ENCODE results near the gene MORC2. TPM values are rescaled to one million over a fixed set of nuclear protein-coding genes. Genes with fewer than 3 reads are reported as not detected.

The MORC2 gene
- polyA plus RNA-seq, 6 donors from 2014 or later = 0.76 to 4.5 (median 1.9) TPM; not detected in 1

DNA sequence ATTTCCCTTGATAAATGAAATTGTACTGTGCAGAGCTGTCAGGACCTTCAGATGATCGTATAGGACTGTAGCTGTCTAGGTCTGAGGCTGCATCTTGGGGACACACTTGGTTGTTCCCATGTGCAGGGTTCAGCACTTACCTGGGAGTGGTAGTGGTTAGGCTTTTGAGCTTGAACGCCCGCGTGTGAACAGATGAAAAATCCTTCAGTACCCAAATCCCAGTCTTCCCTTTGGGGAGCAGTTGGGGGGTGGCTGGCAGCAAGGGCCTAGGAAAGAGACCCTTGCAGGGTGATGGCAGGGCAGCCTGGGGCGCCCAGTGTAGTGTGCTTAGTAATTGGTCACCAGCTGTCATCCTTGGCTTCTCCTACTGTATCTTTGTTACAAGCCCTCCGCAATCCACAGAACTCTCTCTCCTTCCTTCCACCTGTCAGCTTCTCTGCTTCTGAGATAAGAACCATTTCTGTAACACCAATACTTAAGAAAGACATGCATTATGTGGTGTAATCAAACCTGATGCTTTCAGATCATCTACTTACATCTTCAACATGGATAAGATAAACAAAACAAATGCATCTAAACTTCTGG lies 64.6 kb downstream of the MORC2 start:
- ATAC-seq (ENCODE audit: low read depth in 2 of 2) (no peak), DNase-seq (no peak)
- peaks cover 6 to 17% (median 13%) of the 10 kb centered on the region in 3 donors for H3K4me1 Mint-ChIP-seq
- H3K27me3 Mint-ChIP-seq = no peaks in the 10 kb centered on the region
- H3K27ac Mint-ChIP-seq = peak overlapping the region in 4 of 6 donors; percentile 1 to 95 (median 40)
- peaks cover 0 to under 1% of the 10 kb centered on the region in 2 donors for H3K36me3 Mint-ChIP-seq
- H3K9me3 Mint-ChIP-seq = peaks cover 0 to 19% (median 6%) of the 10 kb centered on the region in 7 donors
- no peak overlapping the region for H3K4me3 Mint-ChIP-seq

DNA sequence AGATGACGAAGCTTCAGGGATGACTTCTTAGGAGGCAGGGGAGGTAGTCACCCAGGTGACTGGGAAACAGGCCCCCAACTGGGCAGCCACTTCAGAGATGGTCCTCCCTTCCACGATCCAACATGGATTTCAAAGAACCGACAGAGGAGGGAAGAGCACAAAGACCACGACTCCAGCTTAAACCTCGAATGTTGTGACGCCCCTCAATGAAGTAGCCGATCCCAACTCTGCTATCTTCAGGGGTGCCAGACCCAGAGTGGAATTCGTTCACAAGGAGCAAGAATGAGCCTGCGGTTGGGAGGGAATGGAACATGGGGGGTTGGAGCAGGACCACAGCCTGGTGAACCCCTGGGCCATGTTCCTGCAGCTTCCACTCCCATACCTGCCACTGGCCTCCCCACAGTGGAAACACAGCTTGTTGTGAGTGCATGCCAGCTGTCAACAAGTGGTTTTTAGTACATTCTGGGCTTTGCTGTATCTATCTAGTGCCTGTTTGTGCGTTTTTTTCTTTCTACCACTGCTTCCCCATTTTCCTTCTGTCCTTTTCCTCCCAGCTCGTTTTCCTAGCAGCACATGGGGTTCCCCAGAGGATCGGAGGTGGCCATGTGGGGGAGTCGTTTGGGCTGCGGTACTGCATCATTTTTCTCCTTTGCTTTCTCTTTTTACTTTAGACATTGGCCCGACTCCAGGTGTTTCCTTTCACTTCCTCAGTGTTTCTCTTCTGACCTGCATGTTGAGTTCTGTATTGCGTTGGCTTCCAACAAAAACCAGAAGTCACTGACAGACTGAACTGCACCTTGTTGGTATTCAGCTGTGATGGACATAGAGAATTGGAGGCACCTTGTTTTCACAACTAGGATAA lies 65.8 kb downstream of the MORC2 start:
- Mint-ChIP-seq H3K27me3 (no peaks in the 10 kb centered on the region), H3K27ac (peak overlapping the region; percentile 41 to 96 (median 80)), H3K9me3 (peaks cover 0 to 28% (median 6%) of the 10 kb centered on the region in 7 donors), H3K36me3 (peaks cover 0 to 7% of the 10 kb centered on the region in 2 donors), H3K4me3 (peak overlapping the region in 7 of 8 donors; percentile 34 to 93 (median 74)), H3K4me1 (peaks cover 6 to 17% (median 13%) of the 10 kb centered on the region in 3 donors)
- DNase-seq = peak; percentile 33
- peak; percentile 86 to 96 for ATAC-seq (ENCODE audit: low read depth in 2 of 2)

DNA sequence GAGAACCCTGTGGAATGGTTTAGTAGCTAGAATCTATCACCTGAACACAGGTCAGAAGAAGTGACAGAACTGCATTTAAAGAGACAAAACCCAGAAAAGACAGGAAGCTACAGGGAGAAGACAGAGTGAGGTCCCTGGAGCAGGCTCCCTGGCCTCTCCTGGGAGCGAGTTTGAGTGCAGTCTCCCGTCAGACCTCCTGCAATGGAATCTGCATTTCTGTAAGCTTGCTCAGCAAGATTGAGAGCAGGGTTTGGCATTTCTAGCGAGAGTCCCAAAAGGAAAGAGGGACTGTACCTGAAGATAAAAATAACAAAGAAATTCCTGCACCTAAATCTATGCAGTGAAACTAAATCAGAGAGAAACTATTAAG lies 74.2 kb downstream of the MORC2 start:
- no peaks in the 10 kb centered on the region for H3K27me3 Mint-ChIP-seq
- ATAC-seq (ENCODE audit: low read depth in 2 of 2) (no peak), DNase-seq (no peak)
- no peak overlapping the region for H3K27ac Mint-ChIP-seq
- no peak overlapping the region for H3K4me3 Mint-ChIP-seq
- peaks cover 0 to 13% (median 6%) of the 10 kb centered on the region in 7 donors for H3K9me3 Mint-ChIP-seq
- peaks cover 3 to 10% (median 9%) of the 10 kb centered on the region in 3 donors for H3K4me1 Mint-ChIP-seq
- peaks cover 4 to 7% of the 10 kb centered on the region in 2 donors for H3K36me3 Mint-ChIP-seq

DNA sequence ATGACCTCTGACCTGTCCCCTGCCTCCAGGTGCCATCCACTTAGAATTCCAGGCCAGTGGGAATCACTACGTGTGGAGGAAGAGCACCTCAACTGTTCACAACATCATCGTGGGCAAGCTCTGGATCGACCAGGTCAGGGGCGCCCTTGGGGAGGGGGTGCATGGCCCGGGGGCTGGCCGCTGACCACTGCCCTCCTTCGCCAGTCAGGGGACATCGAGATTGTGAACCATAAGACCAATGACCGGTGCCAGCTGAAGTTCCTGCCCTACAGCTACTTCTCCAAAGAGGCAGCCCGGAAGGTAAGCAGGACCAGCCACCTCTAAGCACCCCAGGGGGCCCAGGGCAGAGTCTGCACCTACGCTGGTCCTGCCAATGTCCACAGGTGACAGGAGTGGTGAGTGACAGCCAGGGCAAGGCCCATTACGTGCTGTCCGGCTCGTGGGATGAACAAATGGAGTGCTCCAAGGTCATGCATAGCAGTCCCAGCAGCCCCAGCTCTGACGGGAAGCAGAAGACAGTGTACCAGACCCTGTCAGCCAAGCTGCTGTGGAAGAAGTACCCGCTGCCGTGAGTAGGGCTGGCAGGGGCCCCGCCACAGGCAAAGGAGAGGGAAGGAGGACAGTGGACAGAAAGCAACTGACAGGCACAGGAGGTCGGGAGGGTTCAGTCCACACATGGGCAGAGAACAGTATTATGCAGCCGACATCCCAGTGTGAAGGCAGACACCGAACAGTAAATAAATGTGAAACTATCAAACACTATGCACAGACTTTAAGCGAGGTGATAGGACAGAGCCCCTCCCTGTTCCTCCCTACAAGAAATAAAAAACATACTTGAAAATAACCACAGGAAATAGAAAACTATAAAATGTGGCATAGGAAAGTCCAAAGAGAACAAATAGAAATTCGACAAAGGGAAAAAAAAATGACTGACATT lies 74.9 kb downstream of the MORC2 start:
- H3K9me3 Mint-ChIP-seq = peaks cover 0 to 9% (median 3%) of the 10 kb centered on the region in 7 donors
- ATAC-seq (ENCODE audit: low read depth in 2 of 2) = no peak
- peaks cover 4 to 7% of the 10 kb centered on the region in 2 donors for H3K36me3 Mint-ChIP-seq
- H3K4me1 Mint-ChIP-seq = peaks cover 3 to 10% (median 9%) of the 10 kb centered on the region in 3 donors
- H3K27me3 Mint-ChIP-seq = no peaks in the 10 kb centered on the region
- H3K27ac Mint-ChIP-seq = peak overlapping the region in 1 of 6 donors; percentile 16
- no peak for DNase-seq
- no peak overlapping the region for H3K4me3 Mint-ChIP-seq

DNA sequence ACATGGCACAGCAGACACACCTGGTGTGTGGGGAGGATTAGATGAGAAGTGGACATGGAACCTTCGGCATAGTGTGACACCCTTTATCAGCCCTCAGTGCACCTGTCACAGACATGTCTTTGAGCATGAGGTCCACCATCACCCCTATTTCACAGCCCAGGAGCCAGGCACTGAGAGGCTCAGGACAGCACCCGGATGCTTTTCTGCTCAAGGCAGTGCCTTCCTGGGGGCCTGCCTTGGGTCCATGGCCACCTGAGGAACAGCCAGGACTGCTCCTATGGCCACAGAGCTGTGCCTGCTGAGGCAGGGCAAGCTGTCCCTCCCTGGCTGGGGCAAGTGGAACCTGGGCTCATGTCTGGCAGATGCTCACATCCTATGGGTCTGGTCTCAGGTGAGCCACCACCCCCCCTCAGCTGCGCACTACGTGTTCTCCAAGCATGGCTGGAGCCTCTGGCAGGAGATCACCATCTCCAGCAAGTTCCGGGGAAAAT lies 75.8 kb downstream of the MORC2 start:
- Mint-ChIP-seq H3K27ac (no peak overlapping the region), H3K4me3 (no peak overlapping the region), H3K9me3 (peaks cover 0 to 4% (median 0%) of the 10 kb centered on the region in 7 donors), H3K27me3 (no peaks in the 10 kb centered on the region), H3K36me3 (peaks cover 0 to 4% of the 10 kb centered on the region in 2 donors), H3K4me1 (peaks cover 3 to 10% (median 9%) of the 10 kb centered on the region in 3 donors)
- ATAC-seq (ENCODE audit: low read depth in 2 of 2) = no peak
- no peak for DNase-seq

DNA sequence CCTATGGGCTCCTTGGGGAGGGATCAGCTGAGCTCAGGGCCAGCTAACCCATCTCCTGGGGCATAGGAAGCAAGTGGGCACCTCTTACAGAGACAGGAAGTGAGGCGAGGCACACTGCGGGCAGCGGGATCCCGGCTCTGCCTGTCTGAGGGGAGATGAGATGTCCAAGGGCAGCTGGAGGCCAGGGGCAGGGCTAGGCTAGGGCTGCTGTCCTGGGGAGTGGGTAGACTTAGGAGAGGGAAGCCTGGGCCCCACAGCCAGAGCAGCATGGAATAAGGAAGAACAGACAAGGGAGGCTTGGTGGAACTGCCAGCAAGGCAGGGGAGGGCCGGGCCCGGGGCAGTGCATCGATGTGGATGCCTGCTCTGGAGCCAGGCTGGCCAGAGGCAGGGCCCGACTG lies 76.3 kb downstream of the MORC2 start:
- ATAC-seq (ENCODE audit: low read depth in 2 of 2) = no peak
- Mint-ChIP-seq H3K27ac (peak overlapping the region in 1 of 6 donors; percentile 47), H3K9me3 (peaks cover 0 to 3% (median 0%) of the 10 kb centered on the region in 7 donors), H3K36me3 (peaks cover 0 to 4% of the 10 kb centered on the region in 2 donors), H3K4me3 (no peak overlapping the region), H3K4me1 (peaks cover 3 to 10% (median 9%) of the 10 kb centered on the region in 3 donors), H3K27me3 (no peaks in the 10 kb centered on the region)
- no peak for DNase-seq

DNA sequence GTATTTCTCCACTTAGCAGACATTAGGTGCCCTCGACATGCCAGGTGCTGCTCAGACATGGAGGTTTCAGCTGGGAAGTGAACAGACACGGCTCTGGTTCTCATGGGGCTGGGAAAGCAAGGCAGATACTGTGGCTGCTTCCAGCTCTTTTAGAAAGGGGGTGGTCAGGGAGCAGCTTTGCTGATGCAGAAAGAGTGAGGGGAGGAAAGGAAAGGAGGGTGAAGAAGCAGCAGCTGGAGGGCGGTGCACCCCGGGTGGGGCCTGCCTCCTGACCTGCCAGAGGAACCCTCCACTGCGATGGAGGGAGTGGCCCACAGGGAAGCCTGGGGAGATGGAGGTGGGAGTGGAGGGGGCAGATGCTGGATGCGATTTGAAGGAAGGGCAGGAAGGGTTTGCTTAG lies 76.8 kb downstream of the MORC2 start:
- H3K4me1 Mint-ChIP-seq = peaks cover 3 to 10% (median 9%) of the 10 kb centered on the region in 3 donors

DNA sequence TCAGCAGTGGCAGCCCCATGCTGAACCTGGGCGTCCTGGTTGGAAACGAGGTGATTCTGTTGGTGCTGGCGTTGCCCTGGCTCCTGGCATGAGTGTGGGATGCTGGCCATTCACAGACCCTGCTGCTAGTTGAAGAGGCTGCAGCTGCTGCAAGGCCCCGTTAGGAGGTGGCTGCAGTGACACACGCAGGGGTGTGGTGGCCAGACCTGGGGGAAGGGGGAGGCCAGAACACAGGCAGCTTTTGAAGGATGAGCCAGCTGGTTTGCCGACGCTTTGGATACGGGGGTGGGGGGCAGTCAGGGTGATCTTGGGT lies 77.2 kb downstream of the MORC2 start:
- no peak for ATAC-seq (ENCODE audit: low read depth in 2 of 2)
- Mint-ChIP-seq H3K27ac (peak overlapping the region in 1 of 6 donors; percentile 36), H3K4me1 (peaks cover 3 to 10% (median 9%) of the 10 kb centered on the region in 3 donors), H3K9me3 (no peaks in the 10 kb centered on the region), H3K36me3 (peaks cover 0 to 4% of the 10 kb centered on the region in 2 donors), H3K27me3 (no peaks in the 10 kb centered on the region), H3K4me3 (no peak overlapping the region)
- no peak for DNase-seq

More for the DNA sequence above, 76.8 kb downstream of the MORC2 start:
- Mint-ChIP-seq H3K36me3 (peaks cover 0 to 4% of the 10 kb centered on the region in 2 donors), H3K9me3 (no peaks in the 10 kb centered on the region), H3K4me3 (no peak overlapping the region), H3K27me3 (no peaks in the 10 kb centered on the region), H3K27ac (peak overlapping the region in 2 of 6 donors; percentile 36 to 92)
- DNase-seq (no peak), ATAC-seq (ENCODE audit: low read depth in 2 of 2) (no peak)

DNA sequence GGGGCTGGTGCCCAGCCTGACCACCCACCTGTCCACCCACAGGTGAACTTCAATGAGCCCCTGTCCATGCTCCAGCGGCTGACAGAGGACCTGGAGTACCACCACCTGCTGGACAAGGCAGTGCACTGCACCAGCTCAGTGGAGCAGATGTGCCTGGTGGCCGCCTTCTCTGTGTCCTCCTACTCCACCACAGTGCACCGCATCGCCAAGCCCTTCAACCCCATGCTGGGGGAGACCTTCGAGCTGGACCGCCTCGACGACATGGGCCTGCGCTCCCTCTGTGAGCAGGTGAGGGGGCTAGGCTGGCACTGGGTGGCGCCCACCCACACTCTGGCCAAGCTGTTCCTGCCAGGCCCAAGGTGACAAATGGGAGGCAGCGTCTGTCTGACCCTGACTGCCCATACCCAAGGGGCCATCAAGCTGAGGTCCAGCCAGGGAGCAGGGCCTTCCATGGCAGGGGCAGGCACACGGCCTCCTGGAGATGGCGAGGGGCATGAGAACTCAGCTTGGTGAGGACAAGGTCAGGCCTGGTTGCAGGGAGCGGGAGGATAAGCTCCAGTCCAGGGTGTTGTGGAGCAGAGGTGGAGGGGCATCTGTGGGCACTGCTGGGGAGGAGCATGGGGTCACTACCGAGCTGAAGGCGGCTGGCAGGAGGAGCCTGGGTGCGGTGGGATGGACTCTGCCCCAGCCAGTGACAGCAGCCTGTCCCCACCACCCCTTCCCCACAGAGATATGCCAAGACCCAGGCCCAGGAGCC lies 77.7 kb downstream of the MORC2 start:
- Mint-ChIP-seq H3K27ac (peak overlapping the region in 1 of 6 donors; percentile 82), H3K36me3 (peaks cover 0 to 4% of the 10 kb centered on the region in 2 donors), H3K4me1 (peaks cover 3 to 10% (median 9%) of the 10 kb centered on the region in 3 donors), H3K9me3 (no peaks in the 10 kb centered on the region), H3K27me3 (no peaks in the 10 kb centered on the region), H3K4me3 (no peak overlapping the region)
- ATAC-seq (ENCODE audit: low read depth in 2 of 2) (peak in 1 of 2 donors; percentile 27), DNase-seq (no peak)

DNA sequence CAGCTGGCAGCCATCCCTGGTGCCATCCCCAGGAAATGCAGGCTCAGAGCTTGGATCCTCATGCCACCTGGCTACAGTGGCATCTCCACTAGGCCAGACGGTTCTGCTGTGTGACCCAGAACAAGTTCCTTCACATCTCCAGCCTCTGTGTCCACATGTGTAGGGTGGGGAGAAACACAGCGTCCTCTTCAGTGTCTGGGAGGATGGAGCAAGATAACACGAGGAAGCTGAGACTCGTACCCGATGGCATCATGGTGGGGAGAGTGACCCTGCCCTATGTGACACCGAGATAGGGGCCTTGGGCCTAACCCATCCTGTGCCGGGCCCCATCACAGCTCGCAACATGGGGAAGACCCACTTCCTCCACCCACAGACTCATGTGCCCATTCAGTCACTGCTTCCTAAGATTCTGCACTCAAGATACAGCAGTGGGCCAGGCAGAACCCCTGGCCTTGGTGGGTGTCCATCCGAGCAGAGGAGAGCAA lies 78.5 kb downstream of the MORC2 start:
- no peak overlapping the region for H3K4me3 Mint-ChIP-seq

DNA sequence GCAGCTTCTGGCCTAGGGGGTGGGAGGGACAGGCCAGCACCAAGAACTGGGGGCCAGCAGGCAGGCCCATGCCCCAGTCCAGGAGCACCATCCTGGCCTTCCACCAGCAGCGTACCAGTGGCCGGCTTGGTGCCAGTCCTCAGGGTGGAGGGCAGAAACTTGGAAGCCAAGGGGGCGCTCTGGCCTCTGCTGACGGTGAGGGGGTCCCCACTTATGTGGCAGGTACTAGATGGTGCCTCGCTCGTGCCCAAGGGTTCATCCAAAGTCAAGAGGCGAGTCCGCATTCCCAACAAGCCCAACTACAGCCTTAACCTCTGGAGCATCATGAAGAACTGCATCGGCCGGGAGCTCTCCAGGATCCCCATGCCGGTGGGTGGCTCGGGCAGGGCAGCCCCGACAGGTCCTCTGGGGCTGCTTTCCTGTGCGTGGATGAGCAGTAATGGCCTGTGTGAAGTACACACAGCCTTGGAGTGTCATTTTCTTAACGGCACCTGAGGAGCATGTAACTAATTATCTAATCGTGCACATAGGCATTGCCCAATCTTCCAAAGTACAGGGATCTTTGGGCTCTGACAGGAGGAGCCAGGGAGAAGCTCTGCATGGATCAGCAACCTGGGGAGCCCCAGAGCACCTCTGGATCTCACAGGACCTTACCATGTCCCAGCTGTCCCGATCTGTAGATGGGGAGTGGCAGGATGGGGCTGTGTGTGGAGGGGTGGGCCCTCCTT lies 79.1 kb downstream of the MORC2 start:
- Mint-ChIP-seq H3K9me3 (no peaks in the 10 kb centered on the region), H3K36me3 (peaks cover 0 to 4% of the 10 kb centered on the region in 2 donors), H3K27ac (no peak overlapping the region), H3K4me3 (no peak overlapping the region), H3K4me1 (peaks cover 3 to 10% (median 9%) of the 10 kb centered on the region in 3 donors), H3K27me3 (no peaks in the 10 kb centered on the region)
- ATAC-seq (ENCODE audit: low read depth in 2 of 2) (no peak), DNase-seq (no peak)

More for the DNA sequence above, 78.5 kb downstream of the MORC2 start:
- peak overlapping the region in 1 of 6 donors; percentile 69 for H3K27ac Mint-ChIP-seq
- peaks cover 3 to 10% (median 9%) of the 10 kb centered on the region in 3 donors for H3K4me1 Mint-ChIP-seq
- peaks cover 0 to 4% of the 10 kb centered on the region in 2 donors for H3K36me3 Mint-ChIP-seq
- ATAC-seq (ENCODE audit: low read depth in 2 of 2) = no peak
- H3K27me3 Mint-ChIP-seq = no peaks in the 10 kb centered on the region
- H3K9me3 Mint-ChIP-seq = no peaks in the 10 kb centered on the region
- DNase-seq = no peak

DNA sequence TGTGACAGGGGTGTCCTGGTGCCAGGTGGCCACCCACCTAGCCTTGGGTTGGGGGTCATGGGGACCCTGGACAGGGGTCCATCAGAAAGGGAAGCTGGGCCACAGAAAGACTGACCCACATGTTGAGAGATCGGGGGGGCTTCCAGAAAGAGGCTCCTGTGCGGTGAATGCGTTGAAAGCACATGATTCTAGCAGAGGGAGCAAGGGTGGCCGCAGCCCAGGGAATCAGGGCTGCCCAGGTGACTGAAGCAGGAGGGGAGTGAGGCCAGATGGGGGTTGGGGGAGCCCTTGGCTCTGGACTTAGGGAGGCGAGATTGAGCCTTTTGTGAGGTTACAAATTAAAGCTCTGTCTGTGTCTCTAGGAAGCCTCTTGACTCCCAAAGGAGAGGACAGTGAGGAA lies 80.7 kb downstream of the MORC2 start:
- no peak overlapping the region for H3K4me3 Mint-ChIP-seq
- H3K27ac Mint-ChIP-seq = no peak overlapping the region
- H3K4me1 Mint-ChIP-seq = peaks cover 3 to 10% (median 9%) of the 10 kb centered on the region in 3 donors
- no peaks in the 10 kb centered on the region for H3K27me3 Mint-ChIP-seq
- no peaks in the 10 kb centered on the region for H3K36me3 Mint-ChIP-seq
- ATAC-seq (ENCODE audit: low read depth in 2 of 2) (no peak), DNase-seq (no peak)
- no peaks in the 10 kb centered on the region for H3K9me3 Mint-ChIP-seq

All from naive B cell (primary cell).